Fibroblast of the aortic adventitia (primary cell): ENCODE data around the gene TWIST2. TPM values are rescaled to one million over a fixed set of nuclear protein-coding genes. Genes with fewer than 3 reads are reported as not detected.

ENCODE experiments used
- DNase-seq: peaks from one replicate; pipeline ENCODE4 v3.0.0-alpha.2; 2010; ENCODE audit warnings: low read depth
- H3K4me3 ChIP-seq: 2 replicates; pipeline ENCODE4 v1.5.1; 2011; ENCODE audit warnings: low read depth, mild to moderate bottlenecking, control low read depth, low read length, moderate library complexity
- total RNA-seq: library from RNA; depleted of rRNA; stranded (reverse); fragments of >200 nt; gene quantifications from 2 replicates; pipeline ENCODE4 v1.2.3, GENCODE V29; 2012; ENCODE audit warnings: low replicate concordance
- TF ChIP-seq, protein P1 (sequence below): IDR thresholded peaks from 2 replicates; pipeline ENCODE4 v1.5.1; 2011; ENCODE audit warnings: mild to moderate bottlenecking, low read length, control low read depth, inconsistent platforms; ENCODE audit not compliant: insufficient read depth

TWIST2 gene
- total RNA-seq: 15.8 and 64.1 TPM in 2 replicates

DNA sequence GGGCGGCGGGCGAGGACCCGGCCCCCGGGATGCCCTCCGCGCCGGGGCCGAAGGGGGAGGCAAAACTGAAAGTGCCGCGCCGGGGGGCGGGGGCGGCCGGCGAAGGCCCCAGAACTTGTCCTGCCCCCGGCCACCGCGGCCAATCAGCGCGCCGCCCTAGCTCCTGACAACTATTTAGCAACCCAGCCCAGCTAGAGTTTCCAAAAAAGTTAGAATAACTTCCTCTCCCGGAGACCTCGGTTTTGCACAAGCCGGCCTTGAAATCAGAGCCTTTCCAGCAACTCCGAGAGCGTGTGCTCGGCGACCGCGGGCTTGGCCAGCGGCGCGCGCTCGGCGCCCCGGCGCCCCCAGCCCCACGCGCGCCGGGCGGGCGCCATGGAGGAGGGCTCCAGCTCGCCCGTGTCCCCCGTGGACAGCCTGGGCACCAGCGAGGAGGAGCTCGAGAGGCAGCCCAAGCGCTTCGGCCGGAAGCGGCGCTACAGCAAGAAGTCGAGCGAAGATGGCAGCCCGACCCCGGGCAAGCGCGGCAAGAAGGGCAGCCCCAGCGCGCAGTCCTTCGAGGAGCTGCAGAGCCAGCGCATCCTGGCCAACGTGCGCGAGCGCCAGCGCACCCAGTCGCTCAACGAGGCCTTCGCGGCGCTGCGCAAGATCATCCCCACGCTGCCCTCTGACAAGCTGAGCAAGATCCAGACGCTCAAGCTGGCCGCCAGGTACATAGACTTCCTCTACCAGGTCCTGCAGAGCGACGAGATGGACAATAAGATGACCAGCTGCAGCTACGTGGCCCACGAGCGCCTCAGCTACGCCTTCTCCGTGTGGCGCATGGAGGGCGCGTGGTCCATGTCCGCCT, at the start of gene TWIST2:
TWIST2 (plus strand) TSS at position 245 of the 850 bp plus-strand sequence; CDS start at position 376, 131 bp downstream.
- TF ChIP-seq, protein P1, sequence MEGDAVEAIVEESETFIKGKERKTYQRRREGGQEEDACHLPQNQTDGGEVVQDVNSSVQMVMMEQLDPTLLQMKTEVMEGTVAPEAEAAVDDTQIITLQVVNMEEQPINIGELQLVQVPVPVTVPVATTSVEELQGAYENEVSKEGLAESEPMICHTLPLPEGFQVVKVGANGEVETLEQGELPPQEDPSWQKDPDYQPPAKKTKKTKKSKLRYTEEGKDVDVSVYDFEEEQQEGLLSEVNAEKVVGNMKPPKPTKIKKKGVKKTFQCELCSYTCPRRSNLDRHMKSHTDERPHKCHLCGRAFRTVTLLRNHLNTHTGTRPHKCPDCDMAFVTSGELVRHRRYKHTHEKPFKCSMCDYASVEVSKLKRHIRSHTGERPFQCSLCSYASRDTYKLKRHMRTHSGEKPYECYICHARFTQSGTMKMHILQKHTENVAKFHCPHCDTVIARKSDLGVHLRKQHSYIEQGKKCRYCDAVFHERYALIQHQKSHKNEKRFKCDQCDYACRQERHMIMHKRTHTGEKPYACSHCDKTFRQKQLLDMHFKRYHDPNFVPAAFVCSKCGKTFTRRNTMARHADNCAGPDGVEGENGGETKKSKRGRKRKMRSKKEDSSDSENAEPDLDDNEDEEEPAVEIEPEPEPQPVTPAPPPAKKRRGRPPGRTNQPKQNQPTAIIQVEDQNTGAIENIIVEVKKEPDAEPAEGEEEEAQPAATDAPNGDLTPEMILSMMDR: peak; percentile 36
- peak; percentile 97 for DNase-seq
- peak within 1 kb of the TSS; percentile 80 for H3K4me3 ChIP-seq

DNA sequence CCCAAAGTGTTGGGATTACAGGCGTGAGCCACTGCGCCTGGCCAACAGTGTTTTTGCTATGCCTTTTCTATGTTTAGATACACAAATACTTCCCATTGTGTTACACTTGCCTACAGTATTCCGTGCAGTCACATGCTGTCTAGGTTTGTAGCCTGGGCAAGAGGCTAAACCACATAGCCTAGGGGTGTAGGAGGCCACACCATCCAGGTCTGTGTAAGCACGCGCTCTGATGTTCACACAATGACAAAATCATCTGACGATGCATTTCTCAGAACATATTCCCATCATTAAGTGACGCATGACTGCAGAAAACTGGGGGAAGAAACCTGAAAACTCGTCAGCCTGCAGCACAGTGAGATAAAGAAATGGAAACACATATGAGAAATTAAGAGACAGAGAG, 46.1 kb upstream of the TWIST2 start:
- H3K4me3 ChIP-seq: no peak overlapping the region
- DNase-seq: no peak
- TF ChIP-seq, protein P1: no peak

DNA sequence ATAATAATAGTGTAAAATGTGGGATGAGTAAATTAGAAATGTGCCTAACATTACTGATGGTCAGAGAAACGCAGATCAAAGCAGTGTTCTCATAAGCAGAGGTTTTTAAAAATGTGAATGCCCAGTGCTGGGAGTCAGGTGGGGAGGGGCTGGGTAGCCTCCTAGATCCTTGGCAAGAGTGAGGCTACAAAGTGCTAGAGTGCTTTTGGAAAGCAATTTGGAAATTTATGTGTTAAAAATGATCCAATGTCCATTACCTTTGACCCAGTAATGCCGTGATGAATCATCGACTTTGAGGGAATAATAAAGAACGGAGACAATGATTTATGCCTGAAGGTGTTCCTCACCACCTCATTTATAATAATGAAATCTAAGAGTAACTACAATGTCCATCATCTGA, 44.9 kb upstream of the TWIST2 start:
- TF ChIP-seq, protein P1: no peak
- H3K4me3 ChIP-seq: no peak overlapping the region
- no peak for DNase-seq

DNA sequence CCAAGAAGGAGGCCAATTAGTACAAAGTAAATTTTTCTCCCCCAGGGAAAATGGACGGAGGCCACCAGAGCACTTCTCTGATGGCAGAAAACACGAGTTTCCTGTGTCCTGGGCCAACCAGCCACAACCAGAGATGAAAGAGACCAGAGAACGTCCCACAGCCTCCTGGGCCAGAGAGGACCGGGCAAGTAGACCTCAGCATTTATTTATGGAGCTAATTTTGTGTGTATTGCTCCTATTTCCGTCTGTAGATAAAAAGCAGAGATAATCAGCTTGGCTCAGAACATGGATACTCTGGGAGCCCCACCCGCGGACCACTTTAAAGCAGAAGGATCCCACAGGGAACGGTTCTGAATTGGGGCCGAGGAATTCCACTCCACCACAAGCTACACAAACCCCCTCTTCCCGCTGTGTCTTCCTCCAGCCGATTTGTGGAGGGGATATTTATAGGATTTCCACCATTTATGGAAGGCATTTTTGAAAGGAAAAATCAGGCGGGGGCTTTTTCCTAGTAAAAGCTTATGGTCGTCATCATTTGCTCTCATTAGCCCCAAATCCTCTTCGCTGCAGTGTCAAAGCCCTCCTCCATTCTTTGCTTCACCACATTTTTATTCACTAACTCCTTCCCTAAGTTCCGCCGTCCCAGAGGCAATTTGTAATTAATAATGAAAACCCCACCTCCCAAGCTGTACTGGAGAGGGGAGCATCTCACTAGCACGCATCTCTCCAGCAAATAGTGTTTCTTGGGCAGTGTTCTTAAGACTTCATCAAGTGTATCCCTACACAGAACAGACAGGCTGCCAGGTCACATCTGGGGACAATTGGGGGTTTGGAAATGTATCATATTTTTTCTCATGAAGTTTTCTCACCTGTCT, 43.7 kb upstream of the TWIST2 start:
- DNase-seq: no peak
- no peak overlapping the region for H3K4me3 ChIP-seq
- TF ChIP-seq, protein P1: no peak

DNA sequence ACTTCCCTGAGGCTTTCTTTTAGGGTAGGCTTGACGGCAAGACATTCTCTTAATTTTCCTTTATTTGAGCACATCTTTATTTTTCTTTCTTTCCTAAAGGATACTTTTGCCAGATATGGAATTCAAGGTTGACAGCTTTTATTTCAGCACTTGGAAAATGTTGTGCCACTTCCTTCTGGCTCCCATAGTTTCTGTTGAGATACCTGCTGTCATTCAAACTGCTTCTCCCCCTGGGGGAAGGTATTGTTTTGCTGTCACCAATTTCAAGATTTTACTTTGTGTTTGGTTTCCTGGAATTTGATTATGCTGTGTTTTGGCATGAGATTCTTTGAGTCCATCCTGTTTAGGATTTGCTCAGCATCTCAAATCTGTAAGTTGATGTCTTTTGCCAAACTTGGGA, 39.1 kb upstream of the TWIST2 start:
- no peak for DNase-seq
- TF ChIP-seq, protein P1: no peak
- no peak overlapping the region for H3K4me3 ChIP-seq

DNA sequence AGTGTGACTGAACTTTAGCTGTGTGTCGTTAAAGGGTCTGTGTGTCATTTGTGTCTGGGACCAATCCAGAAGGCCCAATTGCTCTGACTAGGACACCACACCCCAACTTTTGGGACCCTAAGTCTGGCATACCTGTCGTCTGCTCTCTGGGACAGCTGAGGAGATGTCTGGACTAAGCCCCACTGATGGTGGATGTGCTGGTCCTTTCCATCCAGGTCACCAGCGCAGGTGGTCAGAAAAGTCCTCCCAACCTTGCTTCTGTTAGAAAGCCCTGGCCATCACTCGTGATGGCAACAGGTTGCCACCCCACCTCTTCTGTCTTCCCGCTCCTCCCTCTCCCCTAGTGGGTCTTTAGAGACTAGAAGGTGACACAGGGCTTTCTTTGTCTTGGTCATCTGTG, 37.6 kb upstream of the TWIST2 start:
- no peak overlapping the region for H3K4me3 ChIP-seq
- TF ChIP-seq, protein P1: no peak
- DNase-seq: no peak
